GM12878 (cell line): Measurements from ENCODE around the gene EGF.

Source experiments
- HDAC2 ChIP-seq: fragments of 200-600 bp; sonication (generic); IDR thresholded peaks from 2 replicates; pipeline ENCODE4 v1.6.1; 2017
- POLR2AphosphoS5 ChIP-seq: IDR thresholded peaks from 2 replicates; pipeline ENCODE4 v1.6.1; 2011; ENCODE audit warnings: mild to moderate bottlenecking, low read length, inconsistent platforms
- SIN3A ChIP-seq: IDR thresholded peaks from 2 replicates; pipeline ENCODE4 v1.6.1; 2012; ENCODE audit warnings: low read depth, low read length, improper control_type of control experiment
- ZNF384 ChIP-seq: IDR thresholded peaks from 2 replicates; pipeline ENCODE4 v1.6.1; 2012; ENCODE audit warnings: low read depth, mild to moderate bottlenecking, low read length, improper control_type of control experiment, borderline replicate concordance

DNA sequence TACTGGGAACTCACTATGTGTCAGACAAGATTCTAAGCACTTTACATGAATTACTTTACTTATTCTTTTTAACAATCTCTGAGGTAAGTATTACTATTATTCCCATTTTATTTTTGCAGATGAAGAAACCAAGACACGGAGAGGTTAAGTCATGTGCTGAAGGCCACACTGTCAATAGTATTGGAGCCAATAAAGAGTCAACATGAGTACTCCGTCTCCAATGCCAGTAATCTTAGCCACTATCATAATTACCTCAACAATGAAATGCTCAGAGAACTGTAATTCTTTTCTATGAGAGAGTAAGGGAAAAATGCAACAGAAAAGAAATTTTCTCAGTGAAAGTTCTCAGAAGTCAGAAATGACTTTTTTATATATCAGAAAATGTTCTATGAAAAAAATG is 12.7 kb downstream of the EGF start:
- no peak for TF ChIP-seq HDAC2
- TF ChIP-seq POLR2AphosphoS5, result no peak
- TF ChIP-seq SIN3A, result no peak
- no peak for TF ChIP-seq ZNF384
